WTC11 (cell line): ENCODE results near the gene ELK1. TPM values are rescaled to one million over a fixed set of nuclear protein-coding genes. Genes with fewer than 3 reads are reported as not detected.

Experiments used
- ATAC-seq: fragments of 200-7000 bp; cut with Tn5 transposase; 2 replicates; pipeline ENCODE4 v1.10.0; 2021; ENCODE audit warnings: mild to moderate bottlenecking, moderate library complexity
- CTCF ChIA-PET: fragments of 300-600 bp; sonication (Branson Sonifier 250); formaldehyde crosslinking; loops from one replicate; lab custom pipeline; 2021; ENCODE audit warnings: antibody characterized with exemption; lab: Charles Lee
- POLR2A ChIA-PET: fragments of 350-600 bp; sonication (Branson Sonifier 250); formaldehyde crosslinking; loops from one replicate; lab custom pipeline; 2021; ENCODE audit warnings: antibody characterized with exemption; lab: Charles Lee
- DNase-seq: peaks from one replicate; pipeline ENCODE4 v3.0.0; 2021; ENCODE audit warnings: low spot score
- H3K27ac Mint-ChIP-seq: 2 replicates; pipeline ENCODE4 v1.8.0; 2021; ENCODE audit warnings: mixed read lengths
- H3K27me3 Mint-ChIP-seq: 2 replicates; pipeline ENCODE4 v1.8.0; 2021; ENCODE audit warnings: low read depth, mild to moderate bottlenecking, moderate library complexity, mixed read lengths
- H3K36me3 Mint-ChIP-seq: 2 replicates; pipeline ENCODE4 v1.8.0; 2021; ENCODE audit warnings: mixed read lengths
- H3K4me1 Mint-ChIP-seq: 2 replicates; pipeline ENCODE4 v1.8.0; 2022; ENCODE audit warnings: mixed read lengths
- H3K4me3 Mint-ChIP-seq: 2 replicates; pipeline ENCODE4 v1.8.0; 2021; ENCODE audit warnings: mild to moderate bottlenecking, moderate library complexity, mixed read lengths
- H3K9me3 Mint-ChIP-seq: 2 replicates; pipeline ENCODE4 v1.8.0; 2021; ENCODE audit warnings: mixed read lengths
- ATF1 ChIP-seq: sonication (generic); formaldehyde crosslinking; IDR thresholded peaks from 2 replicates; pipeline ENCODE4 v1.8.1; 2023; ENCODE audit warnings: mild to moderate bottlenecking, moderate library complexity, missing genetic modification reagents
- ELF4 ChIP-seq: sonication (generic); formaldehyde crosslinking; IDR thresholded peaks from 2 replicates; pipeline ENCODE4 v1.8.1; 2022; ENCODE audit warnings: low read depth, mild to moderate bottlenecking, moderate library complexity, missing genetic modification reagents
- FOXP4 ChIP-seq: sonication (generic); formaldehyde crosslinking; IDR thresholded peaks from 2 replicates; pipeline ENCODE4 v1.8.0; 2022; ENCODE audit warnings: mild to moderate bottlenecking, missing genetic modification reagents
- GTF2I ChIP-seq: fragments of 250-450 bp; sonication (Bioruptor Pico); conservative IDR thresholded peaks from 2 replicates; pipeline ENCODE4 v1.4.0; 2021; ENCODE audit warnings: mild to moderate bottlenecking
- IRF1 ChIP-seq: sonication (generic); formaldehyde crosslinking; IDR thresholded peaks from 2 replicates; pipeline ENCODE4 v1.8.0; 2023; ENCODE audit warnings: missing genetic modification reagents
- JAZF1 ChIP-seq: fragments of 250-450 bp; sonication (Bioruptor Pico); IDR thresholded peaks from 2 replicates; pipeline ENCODE4 v1.9.0; 2021; ENCODE audit warnings: moderate library complexity, mild to moderate bottlenecking, inconsistent platforms
- KAT7 ChIP-seq: sonication (generic); formaldehyde crosslinking; IDR thresholded peaks from 2 replicates; pipeline ENCODE4 v1.8.1; 2023; ENCODE audit warnings: missing genetic modification reagents, mild to moderate bottlenecking, borderline replicate concordance
- PRDM15 ChIP-seq: sonication (generic); formaldehyde crosslinking; IDR thresholded peaks from 2 replicates; pipeline ENCODE4 v1.8.0; 2022; ENCODE audit warnings: missing genetic modification reagents
- TEAD4 ChIP-seq: sonication (generic); formaldehyde crosslinking; IDR thresholded peaks from 2 replicates; pipeline ENCODE4 v1.8.0; 2022; ENCODE audit warnings: mild to moderate bottlenecking, missing genetic modification reagents
- ZMAT4 ChIP-seq: fragments of 250-450 bp; sonication (Bioruptor Pico); IDR thresholded peaks from 2 replicates; pipeline ENCODE4 v1.9.0; 2021; ENCODE audit warnings: mild to moderate bottlenecking
- ZNF121 ChIP-seq: sonication (generic); formaldehyde crosslinking; IDR thresholded peaks from 2 replicates; pipeline ENCODE4 v1.8.0; 2023; ENCODE audit warnings: missing genetic modification reagents
- ZNF138 ChIP-seq: sonication (generic); formaldehyde crosslinking; conservative IDR thresholded peaks from 2 replicates; pipeline ENCODE4 v1.8.1; 2022; ENCODE audit warnings: mild to moderate bottlenecking, moderate library complexity, missing genetic modification reagents
- ZNF281 ChIP-seq: sonication (generic); formaldehyde crosslinking; IDR thresholded peaks from 2 replicates; pipeline ENCODE4 v1.8.0; 2023; ENCODE audit warnings: mild to moderate bottlenecking, missing genetic modification reagents
- ZNF416 ChIP-seq: fragments of 250-450 bp; sonication (Bioruptor Pico); IDR thresholded peaks from 2 replicates; pipeline ENCODE4 v1.9.0; 2021; ENCODE audit warnings: mild to moderate bottlenecking, inconsistent platforms
- total RNA-seq: library from RNA; stranded (reverse); gene quantifications from 3 replicates; pipeline ENCODE4 v1.2.3, GENCODE V29; 2021
- TF ChIP-seq, protein P1 (sequence below): sonication (generic); formaldehyde crosslinking; conservative IDR thresholded peaks from 2 replicates; pipeline ENCODE4 v1.8.1; 2023; ENCODE audit warnings: mild to moderate bottlenecking, low read depth, missing genetic modification reagents, moderate library complexity
- TF ChIP-seq, protein P2 (sequence below): sonication (generic); formaldehyde crosslinking; IDR thresholded peaks from 2 replicates; pipeline ENCODE4 v1.8.1; 2022; ENCODE audit warnings: mild to moderate bottlenecking, moderate library complexity, missing genetic modification reagents
- TF ChIP-seq, protein P3 (sequence below): sonication (generic); formaldehyde crosslinking; IDR thresholded peaks from 2 replicates; pipeline ENCODE4 v1.8.0; 2022; ENCODE audit warnings: mild to moderate bottlenecking, missing genetic modification reagents

The ELK1 gene
- total RNA-seq, 1 experiment from 2014 or later, result 35.8 TPM

- Mint-ChIP-seq H3K27me3 (no peaks in the 10 kb centered on the region), H3K36me3 (peaks cover 17% of the 10 kb centered on the region), H3K27ac (no peak overlapping the region), H3K4me3 (peak overlapping the region; percentile 80), H3K9me3 (no peaks in the 10 kb centered on the region), H3K4me1 (peaks cover 23% of the 10 kb centered on the region)
- TF ChIP-seq TEAD4 (CRISPR knock-in tag) (no peak), ZNF121 (CRISPR knock-in tag) (no peak), ZMAT4 (CRISPR knock-in tag) (no peak), FOXP4 (CRISPR knock-in tag) (no peak), ATF1 (CRISPR knock-in tag) (no peak), ZNF138 (CRISPR knock-in tag) (no peak), JAZF1 (CRISPR knock-in tag) (no peak), GTF2I (CRISPR knock-in tag) (no peak), PRDM15 (CRISPR knock-in tag) (no peak), IRF1 (CRISPR knock-in tag) (no peak), KAT7 (CRISPR knock-in tag) (no peak), ZNF281 (CRISPR knock-in tag) (no peak), ZNF416 (CRISPR knock-in tag) (no peak), ELF4 (CRISPR knock-in tag) (no peak)
- TF ChIP-seq, protein P1, sequence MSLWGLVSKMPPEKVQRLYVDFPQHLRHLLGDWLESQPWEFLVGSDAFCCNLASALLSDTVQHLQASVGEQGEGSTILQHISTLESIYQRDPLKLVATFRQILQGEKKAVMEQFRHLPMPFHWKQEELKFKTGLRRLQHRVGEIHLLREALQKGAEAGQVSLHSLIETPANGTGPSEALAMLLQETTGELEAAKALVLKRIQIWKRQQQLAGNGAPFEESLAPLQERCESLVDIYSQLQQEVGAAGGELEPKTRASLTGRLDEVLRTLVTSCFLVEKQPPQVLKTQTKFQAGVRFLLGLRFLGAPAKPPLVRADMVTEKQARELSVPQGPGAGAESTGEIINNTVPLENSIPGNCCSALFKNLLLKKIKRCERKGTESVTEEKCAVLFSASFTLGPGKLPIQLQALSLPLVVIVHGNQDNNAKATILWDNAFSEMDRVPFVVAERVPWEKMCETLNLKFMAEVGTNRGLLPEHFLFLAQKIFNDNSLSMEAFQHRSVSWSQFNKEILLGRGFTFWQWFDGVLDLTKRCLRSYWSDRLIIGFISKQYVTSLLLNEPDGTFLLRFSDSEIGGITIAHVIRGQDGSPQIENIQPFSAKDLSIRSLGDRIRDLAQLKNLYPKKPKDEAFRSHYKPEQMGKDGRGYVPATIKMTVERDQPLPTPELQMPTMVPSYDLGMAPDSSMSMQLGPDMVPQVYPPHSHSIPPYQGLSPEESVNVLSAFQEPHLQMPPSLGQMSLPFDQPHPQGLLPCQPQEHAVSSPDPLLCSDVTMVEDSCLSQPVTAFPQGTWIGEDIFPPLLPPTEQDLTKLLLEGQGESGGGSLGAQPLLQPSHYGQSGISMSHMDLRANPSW (CRISPR knock-in tag), result no peak
- TF ChIP-seq, protein P2, sequence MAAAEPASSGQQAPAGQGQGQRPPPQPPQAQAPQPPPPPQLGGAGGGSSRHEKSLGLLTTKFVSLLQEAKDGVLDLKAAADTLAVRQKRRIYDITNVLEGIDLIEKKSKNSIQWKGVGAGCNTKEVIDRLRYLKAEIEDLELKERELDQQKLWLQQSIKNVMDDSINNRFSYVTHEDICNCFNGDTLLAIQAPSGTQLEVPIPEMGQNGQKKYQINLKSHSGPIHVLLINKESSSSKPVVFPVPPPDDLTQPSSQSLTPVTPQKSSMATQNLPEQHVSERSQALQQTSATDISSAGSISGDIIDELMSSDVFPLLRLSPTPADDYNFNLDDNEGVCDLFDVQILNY (CRISPR knock-in tag), result no peak
- TF ChIP-seq, protein P3, sequence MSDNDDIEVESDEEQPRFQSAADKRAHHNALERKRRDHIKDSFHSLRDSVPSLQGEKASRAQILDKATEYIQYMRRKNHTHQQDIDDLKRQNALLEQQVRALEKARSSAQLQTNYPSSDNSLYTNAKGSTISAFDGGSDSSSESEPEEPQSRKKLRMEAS (CRISPR knock-in tag), result no peak
- POLR2A ChIA-PET, result interaction anchor here (0.6 kb wide), 1 partner anchor 505 kb away, joined by 4 read pairs; the partner anchor contains the start of gene RBM10
- ATAC-seq (no peak), DNase-seq (no peak)
- CTCF ChIA-PET, result no interaction called here
These were observed 591 bp downstream of the ELK1 start for GRCh38 chrX:47649781-47650163.
